ENCODE data around the gene MCRIP2. TPM values are rescaled to one million over a fixed set of nuclear protein-coding genes. Genes with fewer than 3 reads are reported as not detected.

Gene MCRIP2
- total and polyA plus RNA-seq, 9 of the 15 experiments (the other 6 are each of a cell fraction or from before 2014, with no cell fraction given): 0.80 to 120 (median 35.2) TPM

DNA sequence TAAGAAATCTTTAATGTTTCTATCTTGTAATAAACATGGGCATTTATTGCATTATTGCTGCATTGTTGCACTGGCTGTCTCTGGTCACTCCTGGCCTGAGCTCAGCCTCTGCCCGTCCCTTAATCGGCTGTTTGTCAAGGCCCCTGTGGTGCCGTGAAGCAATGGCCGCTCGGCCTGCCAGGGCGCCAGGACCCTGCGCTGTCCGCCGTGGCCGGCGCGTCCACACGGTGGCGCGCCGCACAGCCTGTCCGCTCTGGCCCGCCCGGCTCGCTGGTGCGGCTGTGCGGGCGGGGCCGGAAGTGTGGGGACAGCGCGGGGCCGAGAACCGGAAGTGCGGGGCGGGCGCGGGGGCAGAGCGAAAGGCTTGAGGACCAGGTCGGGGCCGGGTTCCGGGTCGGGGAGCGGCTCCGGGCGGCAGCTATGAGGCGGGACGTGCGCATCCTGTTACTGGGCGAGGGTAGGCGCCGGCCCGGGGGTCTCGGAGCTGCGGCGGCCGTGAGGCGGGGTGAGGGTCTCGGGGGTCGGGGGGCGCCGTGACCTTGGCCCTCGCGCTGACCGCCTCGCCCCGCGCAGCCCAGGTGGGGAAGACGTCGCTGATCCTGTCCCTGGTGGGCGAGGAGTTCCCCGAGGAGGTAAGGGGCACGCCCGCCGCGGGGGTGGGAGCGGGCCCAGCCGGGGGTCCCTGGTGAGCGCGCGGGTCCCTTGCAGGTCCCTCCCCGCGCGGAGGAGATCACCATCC lies 26.3 kb downstream of the MCRIP2 start, which contains the start of gene RHOT2 (continued):
- TF ChIP-seq TBP (optimal IDR thresholded peaks at IDR 0.05; ENCODE audit: low read depth, low read length): peak; percentile 56
- TF ChIP-seq, protein P1, sequence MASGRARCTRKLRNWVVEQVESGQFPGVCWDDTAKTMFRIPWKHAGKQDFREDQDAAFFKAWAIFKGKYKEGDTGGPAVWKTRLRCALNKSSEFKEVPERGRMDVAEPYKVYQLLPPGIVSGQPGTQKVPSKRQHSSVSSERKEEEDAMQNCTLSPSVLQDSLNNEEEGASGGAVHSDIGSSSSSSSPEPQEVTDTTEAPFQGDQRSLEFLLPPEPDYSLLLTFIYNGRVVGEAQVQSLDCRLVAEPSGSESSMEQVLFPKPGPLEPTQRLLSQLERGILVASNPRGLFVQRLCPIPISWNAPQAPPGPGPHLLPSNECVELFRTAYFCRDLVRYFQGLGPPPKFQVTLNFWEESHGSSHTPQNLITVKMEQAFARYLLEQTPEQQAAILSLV (tag; IDR thresholded peaks at IDR 0.05): no peak
- no peak for TF ChIP-seq YBX1 (IDR thresholded peaks at IDR 0.05)
- TF ChIP-seq THRB (CRISPR knock-in tag; conservative IDR thresholded peaks at IDR 0.05): no peak
- no peak for TF ChIP-seq JUNB (CRISPR knock-in tag; conservative IDR thresholded peaks at IDR 0.05)
- peak; percentile 84 for TF ChIP-seq MTA3 (IDR thresholded peaks at IDR 0.05; ENCODE audit: borderline replicate concordance)
- no peak for TF ChIP-seq ILK (tag; IDR thresholded peaks at IDR 0.05; ENCODE audit: borderline replicate concordance, low read depth)
- no peak for TF ChIP-seq ZKSCAN8 (CRISPR knock-in tag; IDR thresholded peaks at IDR 0.05)
- TF ChIP-seq ZNF740 (CRISPR knock-in tag; IDR thresholded peaks at IDR 0.05): peak; percentile 63; the same call in 1 of the 2 replicates
- no peak for TF ChIP-seq ZNF740 (tag; IDR thresholded peaks at IDR 0.05)
- TF ChIP-seq ZNF696 (CRISPR knock-in tag; conservative IDR thresholded peaks at IDR 0.05): no peak
- TF ChIP-seq RNF2 (IDR thresholded peaks at IDR 0.05): peak; percentile 63; the same call in 1 of the 2 replicates
- peak; percentile 35 for TF ChIP-seq KDM5B (IDR thresholded peaks at IDR 0.05; ENCODE audit: insufficient replicate concordance, low read depth, low read length)
- TF ChIP-seq ESRRB (CRISPR knock-in tag; IDR thresholded peaks at IDR 0.05; ENCODE audit: borderline replicate concordance): no peak
- peak; percentile 79 for TF ChIP-seq SOX6 (IDR thresholded peaks at IDR 0.05)
- peak; percentile 68; the same call in 1 of the 2 replicates for TF ChIP-seq MBD2 (IDR thresholded peaks at IDR 0.05; ENCODE audit: borderline replicate concordance, low read depth)
- no peak for TF ChIP-seq MAFK (IDR thresholded peaks at IDR 0.05; ENCODE audit: low read length)
- no peak for TF ChIP-seq ZNF445 (CRISPR knock-in tag; IDR thresholded peaks at IDR 0.05; ENCODE audit: low read depth)
- 0 out of 3 replicates have a peak, but pooled peaks of 1 of the 2 experiments have one; percentile 32 for TF ChIP-seq CBX3 (IDR thresholded peaks at IDR 0.05; ENCODE audit: borderline replicate concordance in 1 of 2, low read length in 2 of 2)
- TF ChIP-seq, protein P2, sequence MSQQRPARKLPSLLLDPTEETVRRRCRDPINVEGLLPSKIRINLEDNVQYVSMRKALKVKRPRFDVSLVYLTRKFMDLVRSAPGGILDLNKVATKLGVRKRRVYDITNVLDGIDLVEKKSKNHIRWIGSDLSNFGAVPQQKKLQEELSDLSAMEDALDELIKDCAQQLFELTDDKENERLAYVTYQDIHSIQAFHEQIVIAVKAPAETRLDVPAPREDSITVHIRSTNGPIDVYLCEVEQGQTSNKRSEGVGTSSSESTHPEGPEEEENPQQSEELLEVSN (IDR thresholded peaks at IDR 0.05; ENCODE audit: borderline replicate concordance in 1 of 2, extremely low read depth in 1 of 2, insufficient read depth in 1 of 2, insufficient read length in 1 of 2, low read depth in 1 of 2, low read length in 1 of 2, poor library complexity in 1 of 2, severe bottlenecking in 1 of 2): peak; percentile 63 to 87
- no peak for TF ChIP-seq RUNX1 (IDR thresholded peaks at IDR 0.05; ENCODE audit: low read depth)
